Activated T-helper 1 cell treated with anti-CD3 and anti-CD28 coated beads, Interleukin-2, amount 50 U/mL, for 16 hours (primary cell): ENCODE results near the gene IL10.

Experiments
- DNase-seq, 2 donors: peaks; one replicate each; pipeline ENCODE4 v3.0.0-alpha.2; 2020; ENCODE audit warnings: low read depth in 1 of 2, low spot score in 1 of 2

The IL10 gene

DNA sequence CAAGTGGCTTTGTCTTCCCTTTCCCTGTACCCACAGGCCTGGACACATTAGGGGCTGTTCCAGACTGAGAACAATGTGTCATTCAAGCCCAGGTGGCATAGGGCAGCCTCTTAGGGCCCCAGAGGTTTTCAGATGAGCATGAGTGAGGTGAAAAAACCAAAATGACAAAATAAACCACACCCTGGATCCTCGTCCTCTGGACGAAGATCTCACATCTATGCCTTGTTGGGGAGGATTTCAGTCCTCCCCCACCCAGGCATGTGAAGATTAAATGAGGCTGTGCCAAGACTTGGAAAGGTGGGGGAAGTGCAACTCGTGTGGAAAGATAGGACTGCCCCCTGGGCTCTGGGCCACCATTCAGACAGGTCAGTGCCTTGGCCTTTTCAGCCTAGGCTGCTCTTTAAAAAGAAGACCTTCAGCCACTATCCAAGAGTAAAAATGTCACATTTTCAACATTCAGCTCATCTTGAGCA lies 34.5 kb downstream of the IL10 start:
- no peak for DNase-seq

GRCh38 chr1:206736878-206737728 lies 35.2 kb downstream of the IL10 start:
- peak in 1 of 2 donors; percentile 25 for DNase-seq

GRCh38 chr1:206735553-206736031 lies 36.7 kb downstream of the IL10 start:
- no peak for DNase-seq

- DNase-seq, result peak; percentile 58 to 83
Observed at GRCh38 chr1:206734499-206735142, 37.7 kb downstream of the IL10 start.

- DNase-seq, result no peak
Observed at GRCh38 chr1:206732992-206733391, 39.3 kb downstream of the IL10 start.

- DNase-seq, result no peak
Observed at GRCh38 chr1:206732508-206732907, 39.8 kb downstream of the IL10 start.

- no peak for DNase-seq
Observed at GRCh38 chr1:206729507-206729906, 42.8 kb downstream of the IL10 start.

DNA sequence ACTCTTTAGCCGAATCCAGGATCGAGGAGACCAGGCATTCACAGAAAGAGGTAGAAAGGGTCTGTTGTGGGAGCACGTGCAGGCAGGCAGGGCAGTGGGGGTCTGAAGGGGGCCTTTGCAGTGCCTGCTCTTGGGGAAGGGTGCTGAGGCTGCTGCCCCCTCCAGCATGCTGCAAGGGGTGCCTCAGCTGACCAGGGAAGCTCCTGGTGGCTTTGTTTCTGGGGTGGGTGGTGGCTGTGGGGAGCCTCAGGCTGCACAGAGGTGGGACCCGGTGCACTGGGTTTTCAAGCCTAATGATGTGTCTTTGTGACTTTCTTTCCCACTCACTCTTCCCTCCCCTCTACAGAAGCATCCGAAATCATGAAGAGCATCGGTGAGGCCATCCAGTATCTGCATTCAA lies 43.2 kb downstream of the IL10 start:
- DNase-seq, result no peak

- no peak for DNase-seq
Observed at GRCh38 chr1:206728697-206728987, 43.7 kb downstream of the IL10 start.

- no peak for DNase-seq
Observed at GRCh38 chr1:206727981-206728696, 44.2 kb downstream of the IL10 start.

DNA sequence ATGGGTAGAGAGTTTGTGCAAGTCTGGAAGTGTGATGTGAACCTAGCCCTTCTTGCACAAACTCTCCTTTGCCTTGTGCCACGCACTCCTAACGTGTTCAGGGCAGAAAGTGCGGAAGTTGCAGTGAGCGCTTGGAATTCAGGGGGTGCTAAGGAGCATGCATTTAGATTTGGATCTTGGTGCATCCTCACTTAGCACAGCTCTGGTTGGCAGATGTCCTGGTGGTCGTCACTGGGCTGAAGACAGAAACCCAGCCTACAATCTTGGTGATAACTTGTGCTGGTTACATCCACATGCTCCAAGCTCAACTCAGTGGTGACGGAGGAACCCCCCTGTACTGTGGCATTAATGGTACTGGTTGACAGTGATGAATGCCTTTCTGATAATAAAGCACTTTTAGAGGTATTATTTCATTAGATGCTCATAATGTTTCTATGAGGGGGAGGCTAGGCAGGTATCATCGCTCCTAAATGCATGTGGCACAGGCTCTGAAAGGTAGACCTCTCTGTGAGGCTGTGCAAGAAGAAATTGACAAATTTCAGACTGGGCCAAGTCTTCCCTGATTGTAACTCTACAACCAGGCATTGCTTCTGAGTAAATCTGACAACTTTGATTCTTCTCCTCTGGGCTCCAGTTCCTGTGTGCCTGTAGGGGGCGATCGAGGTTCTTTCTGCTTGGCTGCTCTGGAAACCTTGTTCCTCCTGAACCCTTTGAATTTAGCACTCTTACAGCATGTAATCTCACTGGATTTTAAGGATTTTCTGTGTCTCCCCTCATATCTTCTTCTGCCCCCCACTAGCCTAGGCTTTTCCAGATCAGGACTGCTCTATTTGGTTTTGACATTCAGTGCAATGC lies 47.0 kb downstream of the IL10 start:
- DNase-seq, result no peak

DNA sequence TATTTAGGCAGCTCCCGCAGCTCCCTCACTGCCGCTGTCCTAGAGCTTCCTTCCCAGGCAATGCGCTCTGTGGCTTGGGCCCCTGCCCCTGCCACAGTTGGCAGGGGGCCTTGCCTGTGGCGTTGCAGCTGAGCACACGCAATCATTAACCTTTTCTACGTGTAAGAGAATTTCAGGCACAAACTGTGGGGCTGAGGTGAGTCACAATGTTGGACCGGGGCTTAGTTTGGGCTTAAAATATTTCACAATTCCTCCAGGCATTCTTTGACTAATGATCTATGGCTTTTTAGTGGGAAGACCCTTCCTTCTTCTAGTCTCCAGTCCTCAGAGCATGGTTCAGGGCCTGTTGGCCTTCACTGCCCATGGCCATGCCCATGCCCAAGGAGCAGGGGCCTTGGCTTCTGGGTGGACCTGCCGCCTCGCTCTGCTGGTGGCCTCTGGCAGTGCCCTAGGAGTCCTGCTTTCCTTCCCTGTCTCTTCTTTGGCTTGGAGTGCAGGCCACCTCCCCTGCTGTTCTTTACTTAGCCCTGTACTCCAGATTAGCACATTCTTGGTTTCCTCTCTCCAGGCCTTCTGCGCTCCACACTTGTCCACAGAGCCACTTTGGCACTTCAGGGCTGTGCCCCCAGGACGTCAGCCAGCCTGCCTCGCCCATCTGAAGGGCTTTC lies 48.4 kb downstream of the IL10 start:
- no peak for DNase-seq

GRCh38 chr1:206723462-206723804 lies 48.9 kb downstream of the IL10 start:
- DNase-seq, result no peak

- DNase-seq, result no peak
Observed at GRCh38 chr1:206722751-206723461, 49.4 kb downstream of the IL10 start.

DNA sequence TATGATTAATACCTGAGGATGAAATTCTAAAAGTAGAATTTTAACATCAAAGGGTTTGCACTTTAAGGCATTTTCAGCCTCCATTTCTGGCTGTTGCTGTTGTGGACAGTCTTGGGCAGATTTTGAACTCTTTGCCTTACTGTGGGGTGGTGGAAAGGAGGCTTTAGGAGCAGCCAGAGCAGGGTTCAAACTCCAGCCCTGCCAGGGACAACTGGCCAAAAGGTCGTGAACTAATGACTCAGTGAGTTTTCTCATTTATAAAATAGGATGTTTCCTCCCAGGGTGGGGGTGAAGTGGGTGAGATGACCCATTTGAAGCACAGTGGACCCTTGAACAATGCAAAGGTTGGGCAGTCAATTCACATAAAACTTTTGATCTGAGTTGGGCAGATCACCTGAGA lies 50.8 kb downstream of the IL10 start:
- no peak for DNase-seq

- no peak for DNase-seq
Observed at GRCh38 chr1:206719169-206719839, 53.0 kb downstream of the IL10 start.

- no peak for DNase-seq
Observed at GRCh38 chr1:206717674-206717989, 54.7 kb downstream of the IL10 start.
